AG10803 (cell line): ENCODE data around the gene SELENOO.

Source experiments
- DNase-seq: peaks from one replicate; pipeline ENCODE4 v3.0.0; 2010; ENCODE audit warnings: low read depth
- H3K4me3 ChIP-seq: 2 replicates; pipeline ENCODE4 v1.5.1; 2011; ENCODE audit warnings: mild to moderate bottlenecking, low read length, control low read depth
- TF ChIP-seq, protein P1 (sequence below): conservative IDR thresholded peaks from 2 replicates; pipeline ENCODE4 v1.5.1; 2011; ENCODE audit warnings: mild to moderate bottlenecking, low read length, control low read depth, inconsistent platforms

The SELENOO gene

DNA sequence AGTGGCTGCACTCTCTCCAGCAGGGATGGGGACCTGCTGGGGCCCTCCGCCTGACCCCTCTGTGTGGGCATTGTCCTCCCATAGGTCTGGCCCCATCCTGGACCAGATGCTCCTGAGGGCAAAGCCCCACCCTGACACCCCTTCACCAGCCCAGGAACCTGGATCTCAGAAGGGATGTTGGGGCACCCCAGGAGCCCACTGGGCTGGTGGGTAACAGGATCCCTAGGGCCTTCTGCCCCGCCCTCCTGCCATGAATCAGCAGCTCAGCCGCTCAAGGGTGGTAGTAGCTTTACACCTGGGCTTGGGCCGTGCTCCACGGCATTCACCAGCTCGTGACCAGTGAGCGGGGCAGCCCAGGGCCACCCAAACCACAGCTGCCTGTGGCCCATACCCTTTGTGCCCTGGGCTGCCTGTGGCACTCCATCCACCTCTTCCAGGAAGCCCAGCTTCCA lies 61.7 kb downstream of the SELENOO start:
- TF ChIP-seq, protein P1, sequence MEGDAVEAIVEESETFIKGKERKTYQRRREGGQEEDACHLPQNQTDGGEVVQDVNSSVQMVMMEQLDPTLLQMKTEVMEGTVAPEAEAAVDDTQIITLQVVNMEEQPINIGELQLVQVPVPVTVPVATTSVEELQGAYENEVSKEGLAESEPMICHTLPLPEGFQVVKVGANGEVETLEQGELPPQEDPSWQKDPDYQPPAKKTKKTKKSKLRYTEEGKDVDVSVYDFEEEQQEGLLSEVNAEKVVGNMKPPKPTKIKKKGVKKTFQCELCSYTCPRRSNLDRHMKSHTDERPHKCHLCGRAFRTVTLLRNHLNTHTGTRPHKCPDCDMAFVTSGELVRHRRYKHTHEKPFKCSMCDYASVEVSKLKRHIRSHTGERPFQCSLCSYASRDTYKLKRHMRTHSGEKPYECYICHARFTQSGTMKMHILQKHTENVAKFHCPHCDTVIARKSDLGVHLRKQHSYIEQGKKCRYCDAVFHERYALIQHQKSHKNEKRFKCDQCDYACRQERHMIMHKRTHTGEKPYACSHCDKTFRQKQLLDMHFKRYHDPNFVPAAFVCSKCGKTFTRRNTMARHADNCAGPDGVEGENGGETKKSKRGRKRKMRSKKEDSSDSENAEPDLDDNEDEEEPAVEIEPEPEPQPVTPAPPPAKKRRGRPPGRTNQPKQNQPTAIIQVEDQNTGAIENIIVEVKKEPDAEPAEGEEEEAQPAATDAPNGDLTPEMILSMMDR, result no peak
- no peak for DNase-seq
- H3K4me3 ChIP-seq, result no peak overlapping the region

GRCh38 chr22:50262973-50263617 lies 62.3 kb downstream of the SELENOO start:
- DNase-seq, result no peak
- H3K4me3 ChIP-seq, result no peak overlapping the region
- TF ChIP-seq, protein P1, result no peak

- TF ChIP-seq, protein P1, result no peak
- H3K4me3 ChIP-seq, result no peak overlapping the region
- DNase-seq, result no peak
These were observed 63.4 kb downstream of the SELENOO start for GRCh38 chr22:50264104-50264745.

DNA sequence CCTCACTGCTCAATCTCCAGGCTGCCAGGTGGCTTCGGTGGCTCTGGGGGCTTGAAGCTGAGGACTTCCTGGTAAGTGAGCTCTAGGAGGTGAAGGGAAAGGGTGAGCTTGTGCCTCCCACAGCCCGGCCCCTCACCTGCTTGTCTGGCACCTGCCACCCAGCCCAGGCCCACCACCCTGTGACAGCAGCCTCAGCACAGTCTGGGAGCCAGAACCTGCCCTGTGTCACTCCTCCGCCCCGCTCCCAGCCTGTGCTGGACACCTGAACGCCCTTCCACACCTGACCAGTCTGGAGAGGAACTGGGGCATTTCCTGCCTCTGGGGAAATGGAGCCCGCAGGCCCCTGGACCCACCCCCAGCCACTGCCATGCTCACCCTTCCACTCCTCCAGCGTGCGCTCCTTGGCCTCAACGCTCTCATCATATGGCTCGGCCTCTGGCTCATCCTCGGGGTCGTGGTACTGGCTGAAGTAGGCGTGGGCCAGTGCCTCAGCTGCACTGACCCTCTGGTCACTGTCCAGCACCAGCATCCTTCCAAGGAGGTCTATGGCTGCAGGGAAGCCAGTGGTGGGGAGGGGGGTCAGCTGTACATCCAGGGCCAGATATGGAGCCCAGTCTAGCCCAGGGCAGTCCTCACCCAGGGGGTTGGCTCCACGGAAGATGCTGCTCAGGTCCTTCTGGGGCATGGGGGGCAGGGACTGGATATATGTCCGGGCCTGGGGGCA lies 64.3 kb downstream of the SELENOO start:
- TF ChIP-seq, protein P1, result no peak
- no peak for DNase-seq

GRCh38 chr22:50266994-50267393 lies 66.2 kb downstream of the SELENOO start:
- H3K4me3 ChIP-seq, result peak overlapping the region; percentile 46

More for the DNA sequence above, 64.3 kb downstream of the SELENOO start:
- no peak overlapping the region for H3K4me3 ChIP-seq

More at GRCh38 chr22:50266994-50267393, 66.2 kb downstream of the SELENOO start:
- TF ChIP-seq, protein P1, result no peak
- DNase-seq, result no peak
